Measurements from ENCODE around the gene JARID2. TPM values are rescaled to one million over a fixed set of nuclear protein-coding genes. Genes with fewer than 3 reads are reported as not detected.

Gene JARID2
- total and polyA plus RNA-seq, 7 donors, result 1.1 to 16.1 (median 4.9) TPM

DNA sequence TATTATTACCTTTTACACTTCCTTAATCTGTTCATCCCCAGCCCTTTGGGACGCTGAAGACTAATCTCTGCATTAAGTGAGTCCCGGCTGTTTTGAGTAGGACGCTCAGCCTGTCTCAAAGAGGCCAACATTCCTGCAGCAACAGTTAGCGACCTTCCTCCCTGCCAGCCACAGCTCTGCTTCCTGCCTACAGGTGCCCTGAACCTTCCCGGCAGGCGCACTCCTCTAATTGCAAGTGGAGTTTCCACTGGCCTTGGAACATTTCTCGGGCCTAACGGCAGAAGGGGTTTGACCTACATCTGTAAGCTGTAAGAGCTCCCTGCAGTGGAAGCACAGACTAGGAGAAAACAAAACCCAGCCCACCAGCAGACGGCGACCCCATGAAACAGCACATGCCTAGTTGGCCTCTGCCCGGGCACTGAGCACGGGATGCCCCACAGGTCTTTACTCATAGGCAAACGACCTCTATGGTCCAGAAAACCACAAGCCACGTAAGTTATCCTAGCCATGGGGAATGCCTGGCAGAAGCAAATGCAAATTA is 279.1 kb downstream of the JARID2 start:
- TF ChIP-seq, protein P1, sequence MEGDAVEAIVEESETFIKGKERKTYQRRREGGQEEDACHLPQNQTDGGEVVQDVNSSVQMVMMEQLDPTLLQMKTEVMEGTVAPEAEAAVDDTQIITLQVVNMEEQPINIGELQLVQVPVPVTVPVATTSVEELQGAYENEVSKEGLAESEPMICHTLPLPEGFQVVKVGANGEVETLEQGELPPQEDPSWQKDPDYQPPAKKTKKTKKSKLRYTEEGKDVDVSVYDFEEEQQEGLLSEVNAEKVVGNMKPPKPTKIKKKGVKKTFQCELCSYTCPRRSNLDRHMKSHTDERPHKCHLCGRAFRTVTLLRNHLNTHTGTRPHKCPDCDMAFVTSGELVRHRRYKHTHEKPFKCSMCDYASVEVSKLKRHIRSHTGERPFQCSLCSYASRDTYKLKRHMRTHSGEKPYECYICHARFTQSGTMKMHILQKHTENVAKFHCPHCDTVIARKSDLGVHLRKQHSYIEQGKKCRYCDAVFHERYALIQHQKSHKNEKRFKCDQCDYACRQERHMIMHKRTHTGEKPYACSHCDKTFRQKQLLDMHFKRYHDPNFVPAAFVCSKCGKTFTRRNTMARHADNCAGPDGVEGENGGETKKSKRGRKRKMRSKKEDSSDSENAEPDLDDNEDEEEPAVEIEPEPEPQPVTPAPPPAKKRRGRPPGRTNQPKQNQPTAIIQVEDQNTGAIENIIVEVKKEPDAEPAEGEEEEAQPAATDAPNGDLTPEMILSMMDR (IDR thresholded peaks at IDR 0.05), result no peak
- intact Hi-C loops (cut with DNase I), result loop anchor here in 1 of 2 donors (5.0 kb wide), 1 partner anchor 72 kb away; no protein-coding TSS in a partner anchor
- WGBS, 3 donors, result 76 to 91% (median 77%) methylated on average over 14 of the region's 14 CpGs
- ATAC-seq (peak in 3 of 4 donors; percentile 23 to 32 (median 31)), DNase-seq (no peak)
- Histone ChIP-seq H3K9me3 (no peaks in the 10 kb centered on the region), H3K27ac (peak overlapping the region; percentile 73), H3K27me3 (ENCODE audit: insufficient read depth in 3 of 3, low read length in 2 of 3) (no peaks in the 10 kb centered on the region), H3K4me1 (peaks cover 22% of the 10 kb centered on the region), H3K4me3 (no peak overlapping the region), H3K36me3 (ENCODE audit: insufficient read depth in 1 of 2, low read depth in 1 of 2) (peaks cover 0 to 49% of the 10 kb centered on the region in 2 donors)

DNA sequence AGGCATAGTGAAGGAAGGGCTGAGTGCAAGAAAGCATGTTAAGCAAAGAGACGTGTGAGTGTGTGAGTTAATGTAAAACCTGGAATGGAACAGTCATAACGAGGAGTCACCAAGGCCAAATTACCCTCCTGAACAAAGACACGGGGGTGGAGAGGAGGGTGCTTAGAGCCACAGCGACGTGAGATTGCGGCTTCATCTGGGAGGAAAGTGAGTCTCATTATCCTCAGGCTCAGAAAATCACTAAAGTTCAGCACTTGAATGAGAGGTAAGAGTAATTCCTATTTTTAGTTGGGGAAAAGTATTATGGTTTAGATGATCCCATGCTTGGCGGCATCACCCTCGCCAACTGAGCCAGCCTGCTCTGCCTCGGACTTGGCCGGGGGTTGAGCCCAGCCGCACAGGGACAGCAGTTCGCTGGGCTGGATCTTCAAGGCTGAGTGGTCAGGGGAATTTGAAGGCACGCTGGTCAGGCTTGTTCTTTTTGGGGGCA is 280.4 kb downstream of the JARID2 start:
- WGBS, 3 donors, result 56 to 82% (median 58%) methylated on average over 13 of the region's 13 CpGs
- Histone ChIP-seq H3K27ac (peak overlapping the region; percentile 73), H3K27me3 (ENCODE audit: insufficient read depth in 3 of 3, low read length in 2 of 3) (no peaks in the 10 kb centered on the region), H3K36me3 (ENCODE audit: insufficient read depth in 1 of 2, low read depth in 1 of 2) (peaks cover 0 to 38% of the 10 kb centered on the region in 2 donors), H3K9me3 (no peaks in the 10 kb centered on the region), H3K4me1 (peaks cover 22% of the 10 kb centered on the region), H3K4me3 (no peak overlapping the region)
- intact Hi-C loops (cut with DNase I), result loop anchor here in 1 of 2 donors (5.0 kb wide), 1 partner anchor 71 kb away; no protein-coding TSS in a partner anchor
- peak in 1 of 2 donors; percentile 83 for DNase-seq
- peak; percentile 76 to 87 (median 84) for ATAC-seq
- TF ChIP-seq, protein P1 (IDR thresholded peaks at IDR 0.05), result no peak

DNA sequence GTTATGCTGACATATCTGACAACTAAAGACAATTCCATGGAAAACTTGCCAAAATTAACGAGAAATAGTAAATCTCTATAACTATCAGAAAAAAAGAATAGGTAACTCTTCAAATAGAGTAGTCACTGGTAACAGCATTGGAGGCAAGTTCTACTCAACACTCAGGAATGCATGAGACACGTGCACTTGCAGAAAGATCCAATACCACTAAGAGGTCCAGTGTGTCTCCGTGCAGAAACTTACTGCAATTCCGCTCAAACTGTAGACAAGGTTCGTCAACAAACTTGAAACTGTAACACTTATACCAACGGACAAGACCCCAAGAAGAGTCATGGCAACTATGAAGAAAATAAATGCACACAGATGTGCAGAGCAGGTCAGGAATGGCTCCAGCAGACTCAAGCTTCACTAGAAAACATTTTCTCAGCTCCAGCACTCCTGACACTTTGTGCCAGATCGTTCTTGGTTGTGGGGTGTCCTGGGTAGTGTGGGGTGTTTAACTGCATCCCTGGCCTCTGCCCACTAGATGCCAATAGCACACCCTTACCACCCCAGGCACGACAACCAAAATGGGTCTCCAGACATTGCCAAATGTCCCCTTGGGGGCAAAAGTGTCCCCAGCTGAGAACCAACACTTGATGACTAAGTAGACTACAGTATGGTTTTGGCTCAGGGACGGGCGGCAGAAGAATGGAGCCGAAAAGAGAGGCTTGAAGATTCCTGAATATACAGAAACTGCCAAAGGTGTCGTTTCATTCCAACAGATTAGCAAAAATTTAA is 282.2 kb downstream of the JARID2 start:
- intact Hi-C loops (cut with DNase I), result loop anchor here in 1 of 2 donors (5.0 kb wide), 1 partner anchor 69 kb away; no protein-coding TSS in a partner anchor
- TF ChIP-seq, protein P1 (IDR thresholded peaks at IDR 0.05), result no peak
- 93 to 96% (median 96%) methylated on average over 12 of the region's 12 CpGs for WGBS, 3 donors
- peaks cover 19% of the 10 kb centered on the region for H3K4me1 ChIP-seq
- ATAC-seq (no peak), DNase-seq (no peak)
- H3K27me3 ChIP-seq (ENCODE audit: insufficient read depth in 3 of 3, low read length in 2 of 3), result no peaks in the 10 kb centered on the region
- H3K36me3 ChIP-seq (ENCODE audit: insufficient read depth in 1 of 2, low read depth in 1 of 2), result peaks cover 0 to 29% of the 10 kb centered on the region in 2 donors
- no peak overlapping the region for H3K4me3 ChIP-seq
- no peaks in the 10 kb centered on the region for H3K9me3 ChIP-seq
- H3K27ac ChIP-seq, result no peak overlapping the region

DNA sequence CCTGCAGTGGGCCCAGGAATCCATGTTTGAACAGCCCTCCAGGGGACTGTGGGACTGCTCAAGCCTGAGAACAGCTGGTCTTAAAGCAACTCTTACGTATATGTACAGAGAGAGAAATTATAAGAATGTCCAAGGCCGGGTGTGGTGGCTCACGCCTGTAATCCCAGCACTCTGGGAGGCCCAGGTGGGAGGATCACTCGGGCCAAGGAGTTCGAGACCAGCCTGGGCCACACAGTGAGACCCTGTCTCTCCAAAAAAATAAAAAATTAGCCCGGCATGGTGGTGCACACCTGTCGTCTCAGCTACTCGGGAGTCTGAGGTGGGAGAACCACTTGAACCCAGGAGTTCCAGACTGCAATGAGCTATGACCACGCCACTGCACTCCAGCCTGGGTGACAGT is 283.0 kb downstream of the JARID2 start:
- DNase-seq (no peak), ATAC-seq (no peak)
- peaks cover 0 to 24% of the 10 kb centered on the region in 2 donors for H3K36me3 ChIP-seq (ENCODE audit: insufficient read depth in 1 of 2, low read depth in 1 of 2)
- no peaks in the 10 kb centered on the region for H3K27me3 ChIP-seq (ENCODE audit: insufficient read depth in 3 of 3, low read length in 2 of 3)
- no peak overlapping the region for H3K4me3 ChIP-seq
- TF ChIP-seq, protein P1 (IDR thresholded peaks at IDR 0.05), result no peak
- no peak overlapping the region for H3K27ac ChIP-seq
- H3K9me3 ChIP-seq, result no peaks in the 10 kb centered on the region
- 94 to 96% (median 95%) methylated on average over 9 of the region's 9 CpGs for WGBS, 3 donors
- H3K4me1 ChIP-seq, result peaks cover 10% of the 10 kb centered on the region
- intact Hi-C loops (cut with DNase I), result loop anchor here in 1 of 2 donors (5.0 kb wide), 1 partner anchor 68 kb away; no protein-coding TSS in a partner anchor
